HL-60/S4 treated with retinoic acid at 250 ng/mL for 4 days and 3 days (cell line): ENCODE data around the gene LCE6A.

Experiments used
- in situ Hi-C: fragments of 300-500 bp; cut with MboI; formaldehyde crosslinking; loops from 2 replicates; pipeline ENCODE4 v1.7.0; 2022; ENCODE audit warnings: low sequenced_read_pairs

Gene LCE6A

GRCh38 chr1:152842556-152842955 is at the start of gene LCE6A:
Gene LCE6A (plus strand): TSS chr1:152842856. CDS start chr1:152843521, 665 bp downstream.
- in situ Hi-C loops: no loop called here

- in situ Hi-C loops: no loop called here
These were observed 47.0 kb upstream of the LCE6A start for GRCh38 chr1:152795686-152796085.

GRCh38 chr1:152796421-152796820 is 46.2 kb upstream of the LCE6A start, which contains the start of gene LCE1D:
Gene LCE1D (plus strand): TSS chr1:152796721. CDS start chr1:152797795, 1,074 bp downstream.
- in situ Hi-C loops: no loop called here

- in situ Hi-C loops: no loop called here
These were observed 41.3 kb upstream of the LCE6A start for GRCh38 chr1:152801333-152801732.

GRCh38 chr1:152806576-152806975 is 36.1 kb upstream of the LCE6A start, which contains the start of gene LCE1C:
Gene LCE1C (minus strand): TSS chr1:152806651. CDS start chr1:152805478, 1,173 bp downstream.
- in situ Hi-C loops: no loop called here

GRCh38 chr1:152811050-152811449 is 31.6 kb upstream of the LCE6A start:
- in situ Hi-C loops: no loop called here

GRCh38 chr1:152811671-152812070 is 31.0 kb upstream of the LCE6A start, which contains the start of gene LCE1B:
Gene LCE1B (plus strand): TSS chr1:152811971. CDS start chr1:152812447, 476 bp downstream.
- in situ Hi-C loops: no loop called here

GRCh38 chr1:152817309-152817708 is 25.3 kb upstream of the LCE6A start:
- in situ Hi-C loops: no loop called here

- in situ Hi-C loops: no loop called here
These were observed 19.4 kb upstream of the LCE6A start for GRCh38 chr1:152823294-152823693.

GRCh38 chr1:152824964-152825363 is 17.7 kb upstream of the LCE6A start:
- in situ Hi-C loops: no loop called here

- in situ Hi-C loops: no loop called here
These were observed 15.5 kb upstream of the LCE6A start, which contains the start of gene LCE1A for GRCh38 chr1:152827173-152827572. Gene LCE1A (plus strand): TSS chr1:152827473. CDS start chr1:152827473, 0 bp downstream.

GRCh38 chr1:152836870-152837269 is 5.8 kb upstream of the LCE6A start:
- in situ Hi-C loops: no loop called here

- in situ Hi-C loops: no loop called here
These were observed 13.0 kb downstream of the LCE6A start for GRCh38 chr1:152855661-152856060.

- in situ Hi-C loops: no loop called here
These were observed 15.4 kb downstream of the LCE6A start for GRCh38 chr1:152858062-152858461.

GRCh38 chr1:152859696-152860095 is 17.0 kb downstream of the LCE6A start, which contains the start of gene LCE7A:
Gene LCE7A (plus strand): TSS chr1:152859996. CDS start chr1:152860698, 702 bp downstream.
- in situ Hi-C loops: no loop called here

GRCh38 chr1:152860129-152860528 is 17.5 kb downstream of the LCE6A start:
- in situ Hi-C loops: no loop called here

- in situ Hi-C loops: no loop called here
These were observed 18.7 kb downstream of the LCE6A start for GRCh38 chr1:152861374-152861773.

GRCh38 chr1:152864443-152864842 is 21.8 kb downstream of the LCE6A start:
- in situ Hi-C loops: no loop called here

- in situ Hi-C loops: no loop called here
These were observed 23.7 kb downstream of the LCE6A start for GRCh38 chr1:152866321-152866720.

GRCh38 chr1:152869808-152870419 is 27.3 kb downstream of the LCE6A start:
- in situ Hi-C loops: no loop called here

- in situ Hi-C loops: no loop called here
These were observed 28.4 kb downstream of the LCE6A start for GRCh38 chr1:152870831-152871730.

- in situ Hi-C loops: no loop called here
These were observed 29.1 kb downstream of the LCE6A start for GRCh38 chr1:152871731-152872126.
